Motor neuron (in vitro differentiated cells): ENCODE results near the gene ABCD1. TPM values are rescaled to one million over a fixed set of nuclear protein-coding genes. Genes with fewer than 3 reads are reported as not detected.
"Not testable (repeated sequence)": the region's sequence is repeated elsewhere in the genome, so short reads cannot be mapped to it uniquely, and the experiment has no call there.

Source experiments
- ATAC-seq, 8 experiments: fragments of 200-7000 bp; cut with Tn5 transposase; replicated peaks in 6 of 8; 2 replicates each; pipeline ENCODE4 v1.8.0; 2021; ENCODE audit warnings: mild to moderate bottlenecking in 8 of 8, moderate library complexity in 8 of 8
- H3K27ac ChIP-seq, 2 donors: fragments of 250-450 bp; sonication (Bioruptor Pico); 2 replicates each; pipeline ENCODE4 v1.9.0; 2021; ENCODE audit warnings: antibody characterized with exemption in 2 of 2, mild to moderate bottlenecking in 2 of 2, moderate library complexity in 1 of 2
- H3K4me1 ChIP-seq, 2 donors: fragments of 250-450 bp; sonication (Bioruptor Pico); replicated peaks in 1 of 2; 2 replicates each; pipeline ENCODE4 v1.6.1; 2021; ENCODE audit warnings: antibody characterized with exemption in 2 of 2, mild to moderate bottlenecking in 2 of 2, moderate library complexity in 1 of 2
- H3K4me3 ChIP-seq, 5 donors: fragments of 250-450 bp; sonication (Bioruptor Pico); 2 replicates each; pipeline ENCODE4 v1.9.0; 2021; ENCODE audit warnings: antibody characterized with exemption in 5 of 5, mild to moderate bottlenecking in 5 of 5, moderate library complexity in 4 of 5
- WGBS, 10 experiments: fragments of 450-650 bp; shearing (Covaris generic); methylation state at CpG; one replicate each; pipeline ENCODE4 v1.0.0; 2022; 5-methylcytosine and 5-hydroxymethylcytosine counted together
- in situ Hi-C, 9 experiments: fragments of 400-800 bp; cut with MboI; loops; one replicate each; pipeline ENCODE4 v1.15.0; 2021; ENCODE audit warnings: low sequenced_read_pairs in 9 of 9, low pct_unique_long_range_greater_than_20kb in 2 of 9; ENCODE audit not compliant: unreplicated experiment in 9 of 9
- total RNA-seq, 8 experiments: library from RNA; unstranded; fragments of 300-600 nt; gene quantifications; 2 replicates each; pipeline versions ENCODE4 v1.2.3 to v1.2.4, GENCODE V29; 2022

The ABCD1 gene
- total RNA-seq: 1 to 10 TPM; 3.4 to 6.8 (median 3.6) TPM

- peak within 1 kb of the TSS; percentile 78 to 91 for H3K27ac ChIP-seq
- H3K4me3 ChIP-seq: peak within 1 kb of the TSS; percentile 39 to 77 (median 69)
- ATAC-seq: peak; percentile 59 to 88 (median 80)
- WGBS, 10 experiments: no CpG with 5 or more reads among the region's 88 CpGs
- H3K4me1 ChIP-seq: peaks cover 38 to 39% of the 10 kb centered on the region in 2 donors
- in situ Hi-C loops: no loop called here
Observed at GRCh38 chrX:153724252-153725038, at the start of gene ABCD1, which contains the start of gene BCAP31. ABCD1 (plus strand) TSS chrX:153724856; CDS start chrX:153725267, 411 bp downstream. BCAP31 (minus strand) TSS chrX:153724387; CDS start chrX:153723244, 1,143 bp downstream.

- WGBS, 10 experiments: 0 to 85% (median 61%) methylated on average over 1 to 5 of the region's 12 CpGs; no CpG with 5 or more reads in 5 of the 10 experiments
- in situ Hi-C loops: no loop called here
- H3K4me1 ChIP-seq: peaks cover 22 to 24% of the 10 kb centered on the region in 2 donors
- no peak for ATAC-seq
- no peak overlapping the region for H3K27ac ChIP-seq
- H3K4me3 ChIP-seq: no peak overlapping the region
Observed at GRCh38 chrX:153681175-153681574, 43.5 kb upstream of the ABCD1 start.

- peaks cover 28 to 32% of the 10 kb centered on the region in 2 donors for H3K4me1 ChIP-seq
- H3K4me3 ChIP-seq, H3K27ac ChIP-seq, ATAC-seq, in situ Hi-C loops: not testable (repeated sequence)
- 80 to 90% (median 80%) methylated on average over 1 to 3 of the region's 8 CpGs; no CpG with 5 or more reads in 6 of the 10 experiments for WGBS, 10 experiments
Observed at GRCh38 chrX:153683486-153683885, 41.2 kb upstream of the ABCD1 start.

- peaks cover 28 to 32% of the 10 kb centered on the region in 2 donors for H3K4me1 ChIP-seq
- in situ Hi-C loops: no loop called here
- whole genome bisulfite sequencing, 10 experiments: 0% methylated on average over 1 of the region's 21 CpGs; no CpG with 5 or more reads in 9 of the 10 experiments
- peak overlapping the region in 4 of 5 donors; percentile 10 to 71 (median 42) for H3K4me3 ChIP-seq
- ATAC-seq: peak in 5 of 8 experiments; percentile 1 to 30 (median 17)
- peak overlapping the region; percentile 92 to 97 for H3K27ac ChIP-seq
Observed at GRCh38 chrX:153684467-153685155, 40.0 kb upstream of the ABCD1 start.

- ATAC-seq: peak in 1 of 8 experiments; percentile 0
- in situ Hi-C loops: no loop called here
- peak overlapping the region in 4 of 5 donors; percentile 10 to 71 (median 42) for H3K4me3 ChIP-seq
- H3K4me1 ChIP-seq: peaks cover 29 to 34% of the 10 kb centered on the region in 2 donors
- H3K27ac ChIP-seq: peak overlapping the region; percentile 92 to 97
- WGBS, 10 experiments: 7% methylated on average over 3 of the region's 21 CpGs; no CpG with 5 or more reads in 9 of the 10 experiments
Observed at GRCh38 chrX:153685156-153685536, 39.5 kb upstream of the ABCD1 start.

- peak in 5 of 8 experiments; percentile 33 to 54 (median 53) for ATAC-seq
- Histone ChIP-seq H3K4me1 (peaks cover 32 to 40% of the 10 kb centered on the region in 2 donors), H3K4me3 (peak overlapping the region in 4 of 5 donors; percentile 14 to 71 (median 42)), H3K27ac (peak overlapping the region; percentile 92 to 97)
- WGBS, 10 experiments: 49% methylated on average over 4 of the region's 24 CpGs; no CpG with 5 or more reads in 9 of the 10 experiments
- in situ Hi-C loops: no loop called here
Observed at GRCh38 chrX:153685751-153686696, 38.6 kb upstream of the ABCD1 start.

- ATAC-seq: peak in 6 of 8 experiments; percentile 18 to 51 (median 43)
- in situ Hi-C loops: no loop called here
- H3K4me3 ChIP-seq: peak overlapping the region in 3 of 5 donors; percentile 8 to 71 (median 68)
- no CpG with 5 or more reads among the region's 9 CpGs for WGBS, 10 experiments
- peak overlapping the region; percentile 92 to 97 for H3K27ac ChIP-seq
- peaks cover 32 to 40% of the 10 kb centered on the region in 2 donors for H3K4me1 ChIP-seq
Observed at GRCh38 chrX:153686711-153687110, 37.9 kb upstream of the ABCD1 start.

GRCh38 chrX:153687121-153688039 lies 37.3 kb upstream of the ABCD1 start, which contains the start of gene SLC6A8:
SLC6A8 (plus strand) TSS chrX:153687926; CDS start chrX:153688575, 649 bp downstream.
- H3K4me3 ChIP-seq: peak within 1 kb of the TSS; percentile 49 to 71 (median 65)
- H3K4me1 ChIP-seq: peaks cover 32 to 40% of the 10 kb centered on the region in 2 donors
- H3K27ac ChIP-seq: peak within 1 kb of the TSS; percentile 92 to 97
- 0% methylated on average over 1 of the region's 66 CpGs; no CpG with 5 or more reads in 9 of the 10 experiments for WGBS, 10 experiments
- in situ Hi-C loops: no loop called here
- peak; percentile 33 to 66 (median 38) for ATAC-seq

- peak in 3 of 8 experiments; percentile 3 to 4 (median 4) for ATAC-seq
- in situ Hi-C loops: no loop called here
- Histone ChIP-seq H3K4me1 (peaks cover 32 to 40% of the 10 kb centered on the region in 2 donors), H3K27ac (peak overlapping the region; percentile 71 to 77), H3K4me3 (peak overlapping the region; percentile 38 to 71 (median 65))
- WGBS, 10 experiments: no CpG with 5 or more reads among the region's 69 CpGs
Observed at GRCh38 chrX:153688071-153688470, 36.6 kb upstream of the ABCD1 start.

- Histone ChIP-seq H3K27ac (peak overlapping the region; percentile 78 to 79), H3K4me1 (peaks cover 31 to 40% of the 10 kb centered on the region in 2 donors), H3K4me3 (peak overlapping the region; percentile 49 to 71 (median 65))
- WGBS, 10 experiments: no CpG with 5 or more reads among the region's 57 CpGs
- no peak for ATAC-seq
- in situ Hi-C loops: no loop called here
Observed at GRCh38 chrX:153688506-153688905, 36.1 kb upstream of the ABCD1 start.

- H3K4me1 ChIP-seq: peaks cover 26 to 37% of the 10 kb centered on the region in 2 donors
- ATAC-seq: peak; percentile 3 to 36 (median 5)
- H3K4me3 ChIP-seq: peak overlapping the region; percentile 49 to 71 (median 65)
- 20% methylated on average over 3 of the region's 53 CpGs; no CpG with 5 or more reads in 9 of the 10 experiments for WGBS, 10 experiments
- peak overlapping the region; percentile 78 to 79 for H3K27ac ChIP-seq
- in situ Hi-C loops: no loop called here
Observed at GRCh38 chrX:153688911-153689590, 35.6 kb upstream of the ABCD1 start.
